GM23338 (cell line): ENCODE results near the gene IFITM5. TPM values are rescaled to one million over a fixed set of nuclear protein-coding genes. Genes with fewer than 3 reads are reported as not detected.
A peak's percentile ranks its signal among the peaks of the same experiment; 100 is the strongest.

ENCODE experiments used
- ATAC-seq: fragments of 200-7000 bp; cut with Tn5 transposase; 3 replicates; pipeline ENCODE4 v1.9.1; 2020
- DNase-seq: peaks from one replicate; pipeline ENCODE4 v3.0.0-alpha.2; 2015; ENCODE audit warnings: low spot score
- H2AFZ ChIP-seq: fragments of 200-600 bp; sonication (generic); 2 replicates; pipeline ENCODE4 v1.8.0; 2016; ENCODE audit warnings: antibody characterized with exemption, mild to moderate bottlenecking, moderate library complexity
- H3F3A ChIP-seq: fragments of 200-600 bp; sonication (generic); replicated peaks from 2 replicates; pipeline ENCODE4 v1.8.0; 2017; ENCODE audit warnings: antibody characterized with exemption, mixed run types, low read depth
- H3K27ac ChIP-seq: fragments of 200-600 bp; sonication (generic); 2 replicates; pipeline ENCODE4 v1.6.1; 2016; ENCODE audit warnings: low read depth
- H3K27me3 ChIP-seq: fragments of 200-600 bp; sonication (generic); 2 replicates; pipeline ENCODE4 v1.8.0; 2016; ENCODE audit warnings: mild to moderate bottlenecking, mixed run types, moderate library complexity; ENCODE audit not compliant: insufficient read depth
- H3K36me3 ChIP-seq: fragments of 200-600 bp; sonication (generic); 2 replicates; pipeline ENCODE4 v1.8.0; 2016; ENCODE audit warnings: mild to moderate bottlenecking; ENCODE audit not compliant: insufficient read depth
- H3K4me1 ChIP-seq: fragments of 200-600 bp; sonication (generic); 2 replicates; pipeline ENCODE4 v1.8.0; 2016; ENCODE audit warnings: mild to moderate bottlenecking, moderate library complexity; ENCODE audit not compliant: insufficient read depth
- H3K4me2 ChIP-seq: fragments of 200-600 bp; sonication (generic); 2 replicates; pipeline ENCODE4 v1.7.1; 2017; ENCODE audit warnings: mixed run types
- H3K4me3 ChIP-seq: fragments of 200-600 bp; sonication (generic); 2 replicates; pipeline ENCODE4 v1.6.1; 2016; ENCODE audit warnings: mixed run types
- H3K79me2 ChIP-seq: fragments of 200-600 bp; sonication (generic); replicated peaks from 2 replicates; pipeline ENCODE4 v1.8.0; 2017; ENCODE audit warnings: mild to moderate bottlenecking; ENCODE audit not compliant: insufficient read depth
- H3K9me2 ChIP-seq: fragments of 200-600 bp; sonication (generic); 2 replicates; pipeline ENCODE4 v1.8.0; 2017; ENCODE audit not compliant: insufficient read depth
- H4K20me1 ChIP-seq: fragments of 200-600 bp; sonication (generic); replicated peaks from 2 replicates; pipeline ENCODE4 v1.8.0; 2017; ENCODE audit warnings: mild to moderate bottlenecking; ENCODE audit not compliant: insufficient read depth
- H3K27ac Mint-ChIP-seq: 2 replicates; pipeline ENCODE4 v1.8.0; 2020; ENCODE audit warnings: inconsistent platforms, mild to moderate bottlenecking, moderate library complexity, mixed read lengths
- H3K27me3 Mint-ChIP-seq: 3 replicates; pipeline ENCODE4 v1.8.0; 2022; ENCODE audit warnings: low read depth, mild to moderate bottlenecking, moderate library complexity, mixed read lengths, inconsistent platforms; ENCODE audit not compliant: insufficient read depth, poor library complexity
- H3K36me3 Mint-ChIP-seq: 3 replicates; pipeline ENCODE4 v1.8.0; 2021; ENCODE audit warnings: low read depth, mild to moderate bottlenecking, inconsistent platforms, moderate library complexity, mixed read lengths
- H3K4me1 Mint-ChIP-seq: 3 replicates; pipeline ENCODE4 v1.8.0; 2020; ENCODE audit warnings: mild to moderate bottlenecking, inconsistent platforms, mixed read lengths
- H3K4me3 Mint-ChIP-seq: 3 replicates; pipeline ENCODE4 v1.8.0; 2021; ENCODE audit warnings: moderate library complexity, mild to moderate bottlenecking, inconsistent platforms, mixed read lengths
- H3K9me3 Mint-ChIP-seq: 3 replicates; pipeline ENCODE4 v1.8.0; 2020; ENCODE audit warnings: moderate library complexity, mild to moderate bottlenecking, inconsistent platforms, mixed read lengths
- EZH2 ChIP-seq: fragments of 200-600 bp; sonication (generic); IDR thresholded peaks from one replicate; pipeline ENCODE4 v1.8.0; 2017; ENCODE audit warnings: antibody characterized with exemption, mild to moderate bottlenecking, low read depth; ENCODE audit not compliant: unreplicated experiment
- NANOG ChIP-seq: IDR thresholded peaks from 2 replicates; pipeline ENCODE4 v1.6.1; 2016; ENCODE audit warnings: antibody characterized with exemption, borderline replicate concordance
- REST ChIP-seq: IDR thresholded peaks from one replicate; pipeline ENCODE4 v1.6.1; 2018; ENCODE audit warnings: antibody characterized with exemption; ENCODE audit not compliant: unreplicated experiment
- ZNF462 ChIP-seq: fragments of 250-450 bp; sonication (Bioruptor Pico); IDR thresholded peaks from 2 replicates; pipeline ENCODE4 v1.5.0; 2020; ENCODE audit warnings: mild to moderate bottlenecking, moderate library complexity
- polyA plus RNA-seq: library from polyadenylated mRNA; unstranded; fragments of >200 nt; fragmentation: Nextera tagmentation; extraction: Ambion mirVana; gene quantifications from 2 replicates; pipeline ENCODE4 v1.2.1, GENCODE V29; 2016
- total RNA-seq: library from RNA; depleted of rRNA; stranded (reverse); fragments of >200 nt; shearing (Covaris generic); gene quantifications from 2 replicates; pipeline ENCODE4 v1.2.3, GENCODE V29; 2014

Gene IFITM5
- total and polyA plus RNA-seq, 2 experiments from 2014 or later = not detected

GRCh38 chr11:313304-313786 is 14.0 kb upstream of the IFITM5 start:
- Mint-ChIP-seq H3K9me3 (no peaks in the 10 kb centered on the region; the same call in 2 of the 3 replicates), H3K27me3 (peaks cover 17% of the 10 kb centered on the region), H3K36me3 (peaks cover 14% of the 10 kb centered on the region; the same call in 2 of the 3 replicates), H3K4me3 (peak overlapping the region; percentile 91), H3K27ac (peak overlapping the region; percentile 85), H3K4me1 (peaks cover 68% of the 10 kb centered on the region)
- TF ChIP-seq ZNF462 (no peak), NANOG (no peak), REST (no peak), EZH2 (no peak)
- Histone ChIP-seq H3K4me1 (peaks cover 60% of the 10 kb centered on the region), H3K79me2 (peaks cover 35% of the 10 kb centered on the region), H3K27ac (peak overlapping the region; percentile 89), H3K36me3 (no peaks in the 10 kb centered on the region), H3K4me3 (peak overlapping the region; percentile 70), H3K9me2 (no peaks in the 10 kb centered on the region), H4K20me1 (peaks cover 10% of the 10 kb centered on the region), H3F3A (peaks cover 32% of the 10 kb centered on the region), H2AFZ (no peak overlapping the region), H3K4me2 (peak overlapping the region; percentile 84), H3K27me3 (peaks cover 4% of the 10 kb centered on the region; the same call in 1 of the 2 replicates)
- DNase-seq = no peak
- ATAC-seq = peak; percentile 4
